ENCODE measurements around the gene GRIN1.

The GRIN1 gene

GRCh38 chr9:137178201-137178938 is 39.4 kb downstream of the GRIN1 start:
- no peak for DNase-seq (ENCODE audit: low read depth in 2 of 2)

GRCh38 chr9:137178939-137179630 is 40.1 kb downstream of the GRIN1 start:
- no peak for DNase-seq (ENCODE audit: low read depth in 2 of 2)

DNA sequence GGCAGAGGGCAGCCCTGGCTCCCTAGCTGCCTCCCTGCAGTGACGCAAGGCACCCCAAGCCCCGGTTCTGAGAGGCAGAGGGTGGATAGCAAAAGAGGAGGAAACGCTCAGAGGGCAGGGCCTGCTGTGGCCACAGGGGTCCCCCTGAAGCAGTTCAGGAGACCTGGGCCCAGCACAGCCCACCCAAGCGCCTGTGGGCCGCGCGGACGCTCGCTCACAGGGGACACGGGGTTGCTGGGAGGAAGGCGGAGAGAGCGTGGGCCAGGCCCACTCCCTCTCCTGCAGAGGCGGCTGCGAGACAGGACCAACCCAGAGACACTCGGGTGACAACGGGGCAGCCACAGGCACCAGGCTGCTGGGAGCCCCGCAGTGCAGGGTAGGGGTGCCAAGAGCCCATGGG is 40.8 kb downstream of the GRIN1 start:
- DNase-seq (ENCODE audit: low read depth in 2 of 2), result no peak

DNA sequence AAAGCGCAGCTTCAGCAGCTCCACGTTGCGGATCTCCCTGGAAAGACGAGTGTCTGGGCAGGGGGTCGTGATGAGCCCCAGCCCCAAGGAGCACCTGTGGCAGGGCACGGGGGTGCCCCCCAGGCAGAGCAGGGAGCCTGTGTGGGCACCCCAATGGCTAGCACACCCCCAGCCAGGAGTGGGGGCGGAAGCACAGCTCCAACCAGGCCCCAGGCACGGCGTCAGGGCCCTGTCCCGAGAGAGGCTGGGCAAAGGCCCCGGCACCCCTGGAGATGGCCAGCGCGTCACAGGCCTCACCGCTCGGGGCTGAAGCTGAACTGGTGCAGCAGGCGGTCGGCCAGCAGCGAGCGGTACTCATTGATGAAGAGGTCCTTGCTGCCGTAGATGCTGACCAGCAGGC is 41.5 kb downstream of the GRIN1 start:
- no peak for DNase-seq (ENCODE audit: low read depth in 2 of 2)

DNA sequence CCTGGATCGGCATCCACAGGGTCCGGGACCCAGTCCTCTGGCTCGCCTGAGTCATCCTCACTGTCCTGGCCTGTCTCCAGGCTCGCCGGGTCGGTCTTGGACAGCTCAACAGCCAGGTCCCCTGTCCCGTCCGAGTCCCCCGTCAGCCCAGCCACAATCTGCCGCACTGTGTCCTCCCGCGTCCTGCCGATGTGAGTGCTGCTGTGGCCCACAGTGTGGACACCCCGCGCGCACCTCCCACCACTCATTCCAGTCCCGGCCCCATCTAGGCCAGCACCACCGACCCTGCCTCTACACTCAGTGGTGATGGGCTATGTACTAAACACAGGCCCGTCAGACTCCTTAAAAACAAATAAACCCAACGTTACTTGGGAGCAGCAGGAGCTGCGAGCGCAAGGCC is 42.7 kb downstream of the GRIN1 start:
- DNase-seq (ENCODE audit: low read depth in 2 of 2), result no peak

DNA sequence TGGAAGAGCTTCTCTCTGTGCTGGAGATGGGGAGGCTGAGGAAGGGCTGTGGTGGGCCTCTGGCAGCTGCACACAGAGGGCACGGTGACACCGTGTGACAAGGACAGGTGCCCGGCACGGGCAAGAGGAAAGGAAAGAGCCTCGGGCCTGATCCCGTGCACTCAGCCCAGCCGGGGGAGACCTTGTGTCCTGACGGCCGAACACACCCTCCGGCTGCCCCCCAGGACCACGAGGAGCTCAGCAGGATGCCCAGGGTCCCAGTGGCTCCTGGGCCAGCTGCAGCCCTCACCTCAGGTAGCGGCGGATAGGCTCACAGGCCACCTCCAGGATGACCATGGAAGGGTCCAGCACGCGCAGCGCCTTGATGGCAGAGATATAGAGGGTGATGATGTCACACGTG is 43.9 kb downstream of the GRIN1 start:
- DNase-seq (ENCODE audit: low read depth in 2 of 2), result no peak

DNA sequence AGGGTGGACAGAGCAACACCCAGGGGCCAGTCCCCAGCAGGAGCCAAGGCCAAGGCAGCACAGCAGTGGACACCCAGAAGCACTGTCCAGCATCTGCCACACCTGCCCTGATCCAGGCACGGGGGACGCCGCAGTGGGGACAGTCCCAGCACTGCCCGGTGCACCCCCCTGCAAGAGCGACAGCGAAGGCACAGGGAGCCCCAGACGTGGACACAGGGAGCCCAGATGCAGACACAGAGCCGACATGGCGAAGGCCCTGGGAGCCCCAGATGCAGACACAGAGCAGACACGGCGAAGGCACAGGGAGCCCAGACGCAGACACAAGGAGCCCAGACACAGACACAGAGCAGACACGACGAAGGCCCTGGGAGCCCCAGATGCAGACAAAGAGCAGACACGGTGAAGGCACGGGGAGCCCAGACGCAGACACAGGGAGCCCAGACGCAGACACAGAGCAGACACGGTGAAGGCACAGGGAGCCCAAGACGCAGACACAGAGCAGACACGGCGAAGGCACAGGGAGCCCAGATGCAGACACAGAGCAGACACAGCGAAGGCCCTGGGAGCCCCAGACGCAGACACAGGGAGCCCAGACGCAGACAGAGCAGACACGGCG is 45.1 kb downstream of the GRIN1 start:
- DNase-seq (ENCODE audit: low read depth in 2 of 2), result no peak

- no peak for DNase-seq (ENCODE audit: low read depth in 2 of 2)
These were observed 46.1 kb downstream of the GRIN1 start for GRCh38 chr9:137184881-137185660.

DNA sequence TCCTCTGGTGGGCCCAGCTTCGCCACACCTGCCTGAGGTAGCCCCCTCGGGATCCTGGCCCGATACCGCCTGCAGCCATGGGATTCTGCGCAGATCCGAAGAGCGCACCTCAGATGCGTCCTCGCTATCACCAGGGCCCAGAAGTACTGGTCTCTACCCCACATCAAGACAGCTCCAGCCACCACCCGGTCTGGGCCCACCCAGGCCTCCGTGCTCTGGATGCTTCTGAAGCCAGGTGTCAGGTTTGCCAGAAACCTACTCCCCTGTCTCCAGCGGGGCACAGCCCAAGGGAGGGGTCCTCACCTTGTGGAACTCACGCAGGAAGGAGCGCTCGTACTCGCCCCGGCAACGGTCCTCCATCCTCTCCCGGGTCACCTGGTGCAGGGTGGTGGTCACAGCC is 47.0 kb downstream of the GRIN1 start:
- DNase-seq (ENCODE audit: low read depth in 2 of 2), result no peak

DNA sequence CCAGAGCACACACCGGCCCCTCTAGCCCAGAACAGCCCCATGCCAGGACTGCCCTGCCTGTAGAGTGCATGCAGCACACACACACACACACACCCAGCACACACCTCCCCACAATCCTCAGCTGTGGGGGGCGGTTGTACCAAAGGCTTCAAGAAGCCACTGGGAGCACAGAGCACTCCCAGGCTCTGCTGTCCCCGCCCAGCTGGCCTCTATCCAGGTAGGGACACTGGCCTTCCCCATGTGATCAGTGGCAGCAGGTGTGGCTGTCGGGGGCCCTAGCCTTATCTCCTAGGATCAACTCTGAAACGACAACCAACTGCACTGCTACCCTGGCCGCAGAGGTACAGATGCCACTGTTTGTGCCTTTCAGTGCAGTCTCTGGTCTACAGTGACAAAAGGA is 47.4 kb downstream of the GRIN1 start:
- DNase-seq (ENCODE audit: low read depth in 2 of 2), result no peak

DNA sequence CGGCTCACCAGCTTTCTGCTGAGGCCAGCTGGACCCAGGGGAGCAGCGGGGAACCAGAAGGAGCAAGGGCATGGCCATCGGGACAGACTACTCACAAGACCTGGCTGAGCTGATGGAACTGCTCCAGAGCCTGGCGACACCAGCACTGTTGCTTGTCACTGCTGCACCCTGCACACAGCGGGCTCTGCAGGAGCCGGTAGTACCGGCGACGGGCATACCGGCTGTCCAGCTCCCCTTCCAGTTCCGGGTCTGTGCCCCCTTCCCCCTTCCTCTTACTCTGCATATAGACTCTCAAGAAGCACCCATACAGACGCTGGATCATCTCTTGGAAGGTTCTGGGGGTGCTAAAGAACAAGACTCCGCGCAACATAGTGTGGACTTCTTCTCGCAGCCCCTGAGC is 48.4 kb downstream of the GRIN1 start:
- DNase-seq (ENCODE audit: low read depth in 2 of 2), result no peak

- DNase-seq (ENCODE audit: low read depth in 2 of 2), result no peak
These were observed 49.1 kb downstream of the GRIN1 start for GRCh38 chr9:137188086-137188489.

DNA sequence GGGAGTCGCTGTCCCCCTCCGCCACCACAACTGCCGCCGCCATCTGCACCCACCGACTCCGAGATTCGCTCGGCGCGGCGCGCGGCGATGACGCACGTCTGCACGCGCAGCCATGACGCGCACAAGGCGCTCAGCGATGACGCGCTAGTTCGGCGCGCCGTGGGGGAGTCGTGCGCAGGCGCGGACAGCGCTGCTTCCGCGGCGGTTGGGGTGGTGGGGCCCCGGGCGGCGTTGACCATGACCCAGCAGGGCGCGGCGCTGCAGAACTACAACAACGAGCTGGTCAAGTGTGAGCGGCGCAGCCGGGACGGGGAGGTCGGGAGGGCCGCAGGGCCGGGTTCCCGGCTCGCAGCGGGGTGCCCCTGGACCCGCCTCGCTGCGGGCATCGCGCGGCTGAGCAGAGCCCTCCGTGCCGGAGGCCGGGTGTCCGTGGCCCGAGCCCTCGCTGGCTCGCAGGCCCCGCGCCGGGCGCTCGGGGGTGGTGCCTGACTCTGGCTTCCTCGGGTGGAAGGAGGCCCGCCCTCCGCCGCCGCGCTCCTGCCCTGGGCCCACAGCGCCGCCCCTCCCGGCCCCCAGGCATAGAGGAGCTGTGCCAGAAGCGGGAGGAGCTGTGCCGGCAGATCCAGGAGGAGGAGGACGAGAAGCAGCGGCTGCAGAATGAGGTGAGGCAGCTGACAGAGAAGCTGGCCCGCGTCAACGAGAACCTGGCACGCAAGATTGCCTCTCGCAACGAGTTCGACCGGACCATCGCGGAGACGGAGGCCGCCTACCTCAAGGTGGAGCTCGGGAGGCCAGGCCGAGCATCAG is 49.7 kb downstream of the GRIN1 start, which contains the start of the genes ANAPC2 and SSNA1:
ANAPC2 (minus strand) TSS at position 71 of the 807 bp plus-strand sequence; CDS start at position 43, 28 bp downstream.
SSNA1 (plus strand) TSS at position 187 of the 807 bp plus-strand sequence; CDS start at position 238, 51 bp downstream.
- DNase-seq (ENCODE audit: low read depth in 2 of 2), result peak; percentile 88 to 91

DNA sequence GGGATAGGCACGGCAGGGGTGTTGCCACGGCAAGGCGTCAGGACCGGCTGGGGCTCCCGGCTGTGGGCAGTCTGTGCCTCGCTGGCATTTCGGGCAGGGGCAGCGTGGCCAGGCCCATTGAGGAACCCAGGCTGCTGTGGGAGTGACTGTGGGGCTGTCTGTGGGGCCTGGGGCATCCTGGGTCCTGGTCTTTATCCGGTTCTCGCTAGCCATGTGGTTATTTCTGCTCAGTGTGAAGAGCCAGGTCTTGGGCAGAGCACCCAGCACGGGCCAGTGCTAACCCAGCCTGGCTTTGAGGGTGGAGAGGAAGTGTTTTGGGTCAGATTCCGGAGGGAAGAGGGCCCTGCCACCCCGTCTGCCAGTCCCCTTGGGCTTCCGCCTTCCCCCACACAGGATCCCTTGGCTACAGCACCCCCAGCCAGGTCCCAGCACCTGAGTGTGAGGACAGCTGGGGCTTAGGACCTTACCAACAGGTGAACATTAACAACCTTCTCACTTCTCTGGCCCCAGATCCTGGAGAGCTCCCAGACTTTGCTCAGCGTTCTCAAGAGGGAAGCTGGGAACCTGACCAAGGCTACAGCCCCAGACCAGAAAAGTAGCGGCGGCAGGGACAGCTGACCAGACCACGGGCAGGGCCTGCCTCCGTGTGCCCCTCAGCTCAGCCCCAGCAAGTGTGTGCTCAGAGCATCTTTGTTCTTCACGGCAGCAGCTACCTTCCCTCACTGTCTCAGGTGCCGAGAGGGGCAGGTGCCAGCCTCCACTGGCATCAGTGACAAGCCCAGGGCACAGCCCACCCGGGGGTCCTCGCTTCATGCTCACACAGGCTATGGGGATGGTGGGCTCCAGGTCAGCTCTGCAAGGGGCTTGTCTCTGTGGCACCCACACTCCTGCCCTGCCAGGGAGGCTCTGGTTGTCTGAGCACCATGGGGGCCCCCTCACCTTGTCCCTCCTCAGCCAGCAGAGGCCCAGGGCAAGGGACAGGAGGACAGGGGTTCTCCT is 50.6 kb downstream of the GRIN1 start:
- no peak for DNase-seq (ENCODE audit: low read depth in 2 of 2)

DNA sequence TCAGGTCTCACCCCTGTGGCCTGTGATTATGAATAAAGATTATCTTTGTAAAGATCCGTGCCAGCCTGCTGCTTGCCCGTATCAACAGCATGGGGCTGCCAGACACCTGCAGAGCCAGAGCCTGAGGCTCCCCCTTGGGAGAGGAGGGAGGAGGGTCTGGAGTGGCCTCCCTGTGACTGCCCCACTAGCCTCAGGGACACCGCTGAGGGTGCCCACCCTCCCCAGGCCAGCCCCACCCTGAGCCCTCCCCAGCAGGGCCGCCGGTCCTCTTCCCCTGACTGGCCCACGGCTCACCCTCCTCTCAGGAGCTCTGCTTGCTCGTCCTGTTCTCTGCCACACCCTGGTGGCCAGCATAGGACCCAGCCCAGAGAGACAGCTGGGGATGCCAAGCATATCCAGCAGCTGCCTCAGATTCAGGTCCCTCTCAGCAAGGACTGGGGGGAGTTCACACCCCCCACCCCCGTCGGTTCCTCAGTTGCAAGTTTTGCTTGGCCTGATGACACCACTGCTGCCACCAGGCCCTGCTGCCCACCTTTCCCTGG is 51.4 kb downstream of the GRIN1 start:
- DNase-seq (ENCODE audit: low read depth in 2 of 2), result no peak

DNA sequence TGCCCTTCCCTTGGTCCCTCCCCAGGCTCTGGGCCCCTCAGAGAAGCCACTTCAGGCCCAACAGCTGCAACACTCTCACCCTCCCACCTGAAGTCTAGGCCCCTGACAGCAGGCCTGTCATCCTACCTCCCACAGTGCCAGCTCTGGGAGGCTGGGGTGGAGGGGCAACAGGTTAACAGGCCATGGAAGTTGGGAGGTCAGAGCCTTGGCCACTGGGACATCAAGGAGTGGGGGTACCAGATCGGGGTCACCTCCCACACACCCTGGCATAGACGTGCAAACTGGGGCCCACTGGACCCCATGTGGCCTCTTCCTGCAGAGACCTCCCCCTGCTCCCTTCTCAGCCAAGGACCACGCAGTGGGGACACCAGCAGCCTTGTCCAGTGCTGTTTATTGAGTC is 52.3 kb downstream of the GRIN1 start:
- no peak for DNase-seq (ENCODE audit: low read depth in 2 of 2)

GRCh38 chr9:137191691-137192447 is 52.9 kb downstream of the GRIN1 start:
- no peak for DNase-seq (ENCODE audit: low read depth in 2 of 2)

GRCh38 chr9:137192448-137192780 is 53.5 kb downstream of the GRIN1 start:
- DNase-seq (ENCODE audit: low read depth in 2 of 2), result no peak

DNA sequence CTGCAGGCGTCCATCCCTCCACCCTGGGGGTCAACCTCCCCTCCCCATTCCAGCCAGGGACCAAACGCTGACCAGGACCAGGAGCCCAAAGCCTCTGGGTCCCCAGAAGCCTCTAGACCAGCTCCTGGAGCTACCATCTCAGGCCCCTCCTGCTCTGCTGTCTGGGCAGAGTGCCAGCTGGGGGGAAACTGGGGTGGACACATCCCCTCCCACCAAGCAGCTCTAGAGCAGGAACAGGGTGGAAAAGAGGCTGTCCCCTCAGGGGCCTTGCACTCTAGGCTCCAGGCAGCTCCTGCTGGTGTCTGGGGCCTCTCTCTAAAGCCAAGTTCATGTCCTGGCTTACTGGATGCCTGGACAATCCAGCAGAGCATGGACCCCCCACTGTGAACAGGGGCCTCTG is 53.9 kb downstream of the GRIN1 start:
- no peak for DNase-seq (ENCODE audit: low read depth in 2 of 2)
